Neural progenitor cell (in vitro differentiated cells): ENCODE measurements around the gene NTM. TPM values are rescaled to one million over a fixed set of nuclear protein-coding genes. Genes with fewer than 3 reads are reported as not detected.

Experiments used
- DNase-seq: peaks from one replicate; pipeline ENCODE4 v3.0.0-alpha.2; 2016; ENCODE audit warnings: low spot score
- H2AFZ ChIP-seq: fragments of 200-600 bp; sonication (generic); replicated peaks from 2 replicates; pipeline ENCODE4 v1.6.1; 2016; ENCODE audit warnings: antibody characterized with exemption
- H3F3A ChIP-seq: fragments of 200-600 bp; sonication (generic); 2 replicates; pipeline ENCODE4 v1.6.1; 2016; ENCODE audit warnings: antibody characterized with exemption, low read depth
- H3K27ac ChIP-seq: fragments of 200-600 bp; sonication (generic); 2 replicates; pipeline ENCODE4 v1.5.1; 2016; ENCODE audit warnings: mild to moderate bottlenecking
- H3K27me3 ChIP-seq: fragments of 200-600 bp; sonication (generic); 2 replicates; pipeline ENCODE4 v1.6.1; 2016; ENCODE audit warnings: mild to moderate bottlenecking, moderate library complexity
- H3K36me3 ChIP-seq: fragments of 200-600 bp; sonication (generic); 2 replicates; pipeline ENCODE4 v1.5.1; 2016
- H3K4me1 ChIP-seq: fragments of 200-600 bp; sonication (generic); 2 replicates; pipeline ENCODE4 v1.6.1; 2016; ENCODE audit warnings: mixed run types
- H3K4me2 ChIP-seq: fragments of 200-600 bp; sonication (generic); 2 replicates; pipeline ENCODE4 v1.6.1; 2016
- H3K4me3 ChIP-seq: fragments of 200-600 bp; sonication (generic); 2 replicates; pipeline ENCODE4 v1.5.1; 2016
- H3K79me2 ChIP-seq: fragments of 200-600 bp; sonication (generic); 2 replicates; pipeline ENCODE4 v1.6.1; 2016; ENCODE audit warnings: low read depth
- H3K9ac ChIP-seq: fragments of 200-600 bp; sonication (generic); 2 replicates; pipeline ENCODE4 v1.6.1; 2016
- H3K9me3 ChIP-seq: fragments of 200-600 bp; sonication (generic); 2 replicates; pipeline ENCODE4 v1.5.1; 2016; ENCODE audit warnings: low read depth
- H4K20me1 ChIP-seq: fragments of 200-600 bp; sonication (generic); 2 replicates; pipeline ENCODE4 v1.6.1; 2016; ENCODE audit warnings: low read depth
- H3K27ac Mint-ChIP-seq: 3 replicates; pipeline ENCODE4 v1.8.0; 2021; ENCODE audit warnings: mixed read lengths
- H3K27me3 Mint-ChIP-seq: 2 replicates; pipeline ENCODE4 v1.8.0; 2022; ENCODE audit warnings: low read depth, mild to moderate bottlenecking, inconsistent platforms, moderate library complexity, mixed read lengths; ENCODE audit not compliant: insufficient read depth
- H3K36me3 Mint-ChIP-seq: 3 replicates; pipeline ENCODE4 v1.8.0; 2021; ENCODE audit warnings: mixed read lengths
- H3K4me1 Mint-ChIP-seq: 3 replicates; pipeline ENCODE4 v1.8.0; 2021; ENCODE audit warnings: mixed read lengths
- H3K4me3 Mint-ChIP-seq: 3 replicates; pipeline ENCODE4 v1.8.0; 2021; ENCODE audit warnings: mild to moderate bottlenecking, moderate library complexity, mixed read lengths
- H3K9me3 Mint-ChIP-seq: 3 replicates; pipeline ENCODE4 v1.8.0; 2020; ENCODE audit warnings: mixed read lengths
- EZH2 ChIP-seq: fragments of 200-600 bp; sonication (generic); IDR thresholded peaks from 2 replicates; pipeline ENCODE4 v1.6.1; 2017; ENCODE audit warnings: antibody characterized with exemption, mild to moderate bottlenecking, moderate library complexity
- EZH2phosphoT487 ChIP-seq: fragments of 200-600 bp; sonication (generic); IDR thresholded peaks from 2 replicates; pipeline ENCODE4 v1.6.1; 2017; ENCODE audit warnings: antibody characterized with exemption
- total RNA-seq: library from RNA; depleted of rRNA; stranded (reverse); fragments of >200 nt; gene quantifications from 2 replicates; pipeline ENCODE4 v1.2.3, GENCODE V29; 2015; ENCODE audit warnings: low replicate concordance
- TF ChIP-seq, protein P1 (sequence below): fragments of 200-600 bp; sonication (generic); IDR thresholded peaks from 2 replicates; pipeline ENCODE4 v1.5.1; 2017; ENCODE audit warnings: antibody characterized with exemption, mild to moderate bottlenecking

NTM gene
- 4.3 and 6.0 TPM in 2 replicates for total RNA-seq

DNA sequence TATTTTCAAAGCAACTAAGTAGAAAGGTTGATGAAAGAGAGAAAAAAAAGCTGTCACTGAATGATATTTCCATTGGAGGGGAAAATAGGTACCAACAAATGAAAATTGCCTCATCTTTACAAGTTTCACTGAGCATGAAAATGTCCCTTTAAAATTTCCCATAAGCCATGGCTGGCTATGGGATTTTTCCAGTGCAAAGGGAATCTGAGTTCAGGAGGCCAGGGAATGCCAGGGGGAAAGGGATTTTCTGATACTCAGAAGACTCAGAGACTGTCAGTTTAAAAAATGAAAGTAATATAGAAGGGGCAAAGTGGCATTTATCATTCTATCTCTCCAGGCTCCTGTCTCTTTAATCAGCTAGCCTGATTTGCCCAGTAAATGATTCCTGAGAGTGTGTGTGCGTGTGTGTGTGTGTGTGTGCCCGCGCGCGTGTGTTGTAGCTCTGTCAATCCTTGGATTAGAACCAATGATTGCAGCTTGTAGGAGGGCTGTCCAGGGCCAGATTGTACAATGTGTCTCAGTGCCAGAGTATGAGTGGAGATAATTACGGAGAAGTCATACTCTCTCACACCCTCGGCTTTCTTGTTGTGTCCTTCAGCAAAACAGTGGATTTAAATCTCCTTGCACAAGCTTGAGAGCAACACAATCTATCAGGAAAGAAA, at the start of gene NTM:
Gene NTM, plus strand, starts transcription at position 526 of the 662 bp plus-strand sequence.
- Histone ChIP-seq H3K36me3 (no peaks in the 10 kb centered on the region), H3K79me2 (no peaks in the 10 kb centered on the region), H3K27ac (no peak within 1 kb of the TSS), H3K9ac (no peak within 1 kb of the TSS), H3K4me3 (no peak within 1 kb of the TSS), H4K20me1 (no peaks in the 10 kb centered on the region), H3F3A (no peaks in the 10 kb centered on the region), H3K9me3 (no peaks in the 10 kb centered on the region), H3K27me3 (no peaks in the 10 kb centered on the region), H3K4me2 (peak within 1 kb of the TSS; percentile 47), H2AFZ (peak within 1 kb of the TSS; percentile 77), H3K4me1 (peaks cover 31% of the 10 kb centered on the region)
- peaks cover 24% of the 10 kb centered on the region for H3K4me1 Mint-ChIP-seq
- no peak within 1 kb of the TSS for H3K27ac Mint-ChIP-seq
- H3K27me3 Mint-ChIP-seq: peaks cover 2% of the 10 kb centered on the region
- no peaks in the 10 kb centered on the region for H3K36me3 Mint-ChIP-seq
- H3K4me3 Mint-ChIP-seq: no peak within 1 kb of the TSS
- no peaks in the 10 kb centered on the region for H3K9me3 Mint-ChIP-seq
- DNase-seq: peak; percentile 52
- no peak for TF ChIP-seq EZH2
- no peak for TF ChIP-seq EZH2phosphoT487
- TF ChIP-seq, protein P1, sequence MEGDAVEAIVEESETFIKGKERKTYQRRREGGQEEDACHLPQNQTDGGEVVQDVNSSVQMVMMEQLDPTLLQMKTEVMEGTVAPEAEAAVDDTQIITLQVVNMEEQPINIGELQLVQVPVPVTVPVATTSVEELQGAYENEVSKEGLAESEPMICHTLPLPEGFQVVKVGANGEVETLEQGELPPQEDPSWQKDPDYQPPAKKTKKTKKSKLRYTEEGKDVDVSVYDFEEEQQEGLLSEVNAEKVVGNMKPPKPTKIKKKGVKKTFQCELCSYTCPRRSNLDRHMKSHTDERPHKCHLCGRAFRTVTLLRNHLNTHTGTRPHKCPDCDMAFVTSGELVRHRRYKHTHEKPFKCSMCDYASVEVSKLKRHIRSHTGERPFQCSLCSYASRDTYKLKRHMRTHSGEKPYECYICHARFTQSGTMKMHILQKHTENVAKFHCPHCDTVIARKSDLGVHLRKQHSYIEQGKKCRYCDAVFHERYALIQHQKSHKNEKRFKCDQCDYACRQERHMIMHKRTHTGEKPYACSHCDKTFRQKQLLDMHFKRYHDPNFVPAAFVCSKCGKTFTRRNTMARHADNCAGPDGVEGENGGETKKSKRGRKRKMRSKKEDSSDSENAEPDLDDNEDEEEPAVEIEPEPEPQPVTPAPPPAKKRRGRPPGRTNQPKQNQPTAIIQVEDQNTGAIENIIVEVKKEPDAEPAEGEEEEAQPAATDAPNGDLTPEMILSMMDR: no peak

DNA sequence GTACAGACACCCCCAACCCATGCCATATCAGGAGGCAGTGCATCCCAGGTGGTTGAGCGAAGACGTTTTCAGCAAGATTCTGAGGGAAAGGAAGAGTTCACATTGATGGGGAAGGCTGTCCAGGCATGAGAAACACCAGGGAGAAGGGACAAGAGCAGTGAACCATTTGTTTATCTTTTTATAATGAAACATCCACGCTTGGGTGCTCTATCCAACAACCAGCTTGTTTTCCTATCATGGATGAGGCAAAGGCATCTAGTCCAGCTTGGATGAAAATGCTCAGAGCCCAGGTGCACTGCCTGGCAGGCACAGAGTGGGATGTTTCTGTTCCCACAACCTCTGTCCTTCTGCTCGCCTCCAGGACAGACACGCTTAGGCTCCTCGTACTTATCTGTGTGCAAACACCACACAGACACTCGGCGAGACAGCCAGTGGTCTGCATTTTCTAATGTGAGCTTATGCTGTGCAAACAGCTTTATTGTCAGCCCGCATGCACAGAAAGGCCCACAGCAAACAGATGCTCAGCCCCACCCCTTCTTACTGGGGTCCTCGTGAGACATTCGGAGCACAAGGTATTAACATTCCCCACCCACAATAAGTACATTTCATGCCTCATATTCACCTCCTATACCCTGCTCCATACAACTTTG, 45.4 kb upstream of the NTM start:
- Histone ChIP-seq H3K79me2 (no peaks in the 10 kb centered on the region), H3K27ac (no peak overlapping the region), H3K9me3 (no peaks in the 10 kb centered on the region), H3K9ac (no peak overlapping the region), H3F3A (no peaks in the 10 kb centered on the region), H3K36me3 (no peaks in the 10 kb centered on the region), H2AFZ (no peak overlapping the region), H3K4me1 (peaks cover 7% of the 10 kb centered on the region), H3K4me3 (no peak overlapping the region), H4K20me1 (no peaks in the 10 kb centered on the region), H3K4me2 (no peak overlapping the region), H3K27me3 (no peaks in the 10 kb centered on the region)
- Mint-ChIP-seq H3K4me1 (no peaks in the 10 kb centered on the region), H3K9me3 (no peaks in the 10 kb centered on the region), H3K27me3 (peaks cover 3% of the 10 kb centered on the region), H3K36me3 (no peaks in the 10 kb centered on the region), H3K4me3 (no peak overlapping the region), H3K27ac (no peak overlapping the region)
- no peak for DNase-seq
- TF ChIP-seq EZH2phosphoT487 (no peak), EZH2 (no peak)
- TF ChIP-seq, protein P1: no peak

DNA sequence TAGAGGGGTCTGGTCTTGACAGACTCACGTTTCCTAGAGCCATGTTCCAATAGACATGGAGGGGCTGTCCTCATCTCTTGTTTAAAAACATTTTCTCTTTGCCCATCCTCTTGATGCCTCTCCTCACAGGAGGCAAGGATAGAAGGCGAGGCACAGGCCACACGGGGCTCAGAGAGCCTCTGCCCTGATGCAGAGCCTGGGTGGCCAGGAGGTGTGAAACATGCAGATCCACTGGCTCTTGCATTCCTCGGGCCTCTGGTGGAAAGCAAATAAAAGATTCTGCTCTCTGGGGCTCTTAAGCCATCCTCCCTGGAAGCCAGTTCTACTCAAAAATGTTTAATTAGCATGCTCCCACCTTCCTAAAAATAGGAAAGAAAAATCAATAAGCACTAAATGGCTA, 43.6 kb upstream of the NTM start:
- Histone ChIP-seq H3K4me3 (no peak overlapping the region), H3K27me3 (no peaks in the 10 kb centered on the region), H3K4me2 (no peak overlapping the region), H3K36me3 (no peaks in the 10 kb centered on the region), H3K4me1 (peaks cover 12% of the 10 kb centered on the region), H4K20me1 (no peaks in the 10 kb centered on the region), H3K79me2 (no peaks in the 10 kb centered on the region), H3K9ac (no peak overlapping the region), H3K9me3 (no peaks in the 10 kb centered on the region), H2AFZ (no peak overlapping the region), H3F3A (no peaks in the 10 kb centered on the region), H3K27ac (no peak overlapping the region)
- H3K4me1 Mint-ChIP-seq: peaks cover 4% of the 10 kb centered on the region
- no peak overlapping the region for H3K27ac Mint-ChIP-seq
- H3K9me3 Mint-ChIP-seq: no peaks in the 10 kb centered on the region
- peaks cover 2% of the 10 kb centered on the region for H3K27me3 Mint-ChIP-seq
- H3K4me3 Mint-ChIP-seq: no peak overlapping the region
- H3K36me3 Mint-ChIP-seq: no peaks in the 10 kb centered on the region
- no peak for DNase-seq
- no peak for TF ChIP-seq EZH2
- TF ChIP-seq EZH2phosphoT487: no peak
- TF ChIP-seq, protein P1: no peak
